ENCODE results near the gene RALGDS. TPM values are rescaled to one million over a fixed set of nuclear protein-coding genes. Genes with fewer than 3 reads are reported as not detected.
"Not testable (repeated sequence)": the region's sequence is repeated elsewhere in the genome, so short reads cannot be mapped to it uniquely, and the experiment has no call there.

RALGDS gene
- total and polyA plus RNA-seq, 2 experiments from 2014 or later: 50.4 to 58.3 TPM

DNA sequence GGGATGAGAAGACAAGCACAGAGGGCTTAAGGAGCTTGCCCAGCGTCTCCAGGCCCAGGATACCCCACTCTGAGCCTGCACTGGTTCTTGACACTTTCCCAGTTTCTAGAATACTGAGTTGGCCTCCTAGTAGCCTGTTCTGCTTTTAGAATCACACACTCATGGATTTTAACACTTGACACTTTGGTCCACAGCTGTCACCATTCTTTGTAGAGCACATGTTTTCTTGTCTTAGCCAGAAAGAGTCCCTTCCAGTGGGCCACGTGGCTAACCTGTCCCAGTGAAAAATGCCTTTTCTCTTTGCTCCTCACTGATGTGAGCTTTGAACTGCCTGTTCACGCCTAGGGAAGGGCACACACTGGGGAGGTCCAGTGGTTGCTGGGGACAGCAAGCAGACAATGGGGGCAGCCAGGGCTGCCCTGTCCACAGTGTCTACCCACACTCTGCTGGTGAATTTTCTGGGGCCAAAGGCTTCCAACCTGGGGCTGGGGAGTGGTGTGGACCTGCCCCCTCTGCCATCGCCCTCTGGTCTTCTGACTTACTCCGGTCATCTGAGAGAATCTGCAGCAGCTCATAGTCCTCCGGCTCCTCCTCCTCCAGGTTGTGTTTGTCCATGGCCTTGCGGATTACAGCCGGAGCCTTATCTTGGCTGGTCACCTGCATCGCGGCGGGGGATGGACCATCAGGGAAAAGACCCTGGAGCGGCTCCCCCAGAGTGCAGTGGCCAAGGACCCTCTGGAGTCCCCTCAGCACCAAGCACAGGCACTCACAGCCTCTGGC is 21.1 kb downstream of the RALGDS start:
- DNase-seq (ENCODE audit: low read depth in 1 of 2, low spot score in 1 of 2): no peak
- Histone ChIP-seq H3K4me3 (no peak overlapping the region), H3K36me3 (peaks cover 32% of the 10 kb centered on the region)

DNA sequence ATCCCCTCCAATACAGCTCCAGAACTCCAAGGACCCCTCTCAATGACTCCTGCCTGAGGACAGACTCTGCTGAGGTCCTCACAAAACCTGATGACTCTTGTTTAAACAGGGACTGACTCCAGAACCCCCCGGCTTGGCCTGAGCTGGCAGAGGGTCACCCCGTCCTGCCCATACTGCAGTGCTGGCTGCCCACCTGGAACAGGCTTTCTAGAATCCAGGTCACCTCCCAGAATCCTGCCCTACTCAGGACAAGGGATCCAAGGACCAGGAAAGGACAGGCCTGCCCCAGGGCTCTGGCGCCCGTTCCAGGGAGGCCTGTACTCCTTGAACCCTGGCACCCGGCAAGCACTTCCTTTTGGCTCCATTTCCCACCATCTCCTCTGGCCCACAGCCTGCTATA is 22.2 kb downstream of the RALGDS start:
- no peak for DNase-seq (ENCODE audit: low read depth in 1 of 2, low spot score in 1 of 2)
- Histone ChIP-seq H3K36me3 (peaks cover 32% of the 10 kb centered on the region), H3K27ac (no peak overlapping the region)

More for the DNA sequence above, 21.1 kb downstream of the RALGDS start:
- Histone ChIP-seq H3K27ac (no peak overlapping the region), H3K9me3 (ENCODE audit: low read depth) (no peaks in the 10 kb centered on the region), H3K4me1 (ENCODE audit: low read depth) (no peaks in the 10 kb centered on the region), H3K27me3 (no peaks in the 10 kb centered on the region)
- no peak for TF ChIP-seq CTCF (IDR thresholded peaks at IDR 0.05; ENCODE audit: low read depth, low read length)

DNA sequence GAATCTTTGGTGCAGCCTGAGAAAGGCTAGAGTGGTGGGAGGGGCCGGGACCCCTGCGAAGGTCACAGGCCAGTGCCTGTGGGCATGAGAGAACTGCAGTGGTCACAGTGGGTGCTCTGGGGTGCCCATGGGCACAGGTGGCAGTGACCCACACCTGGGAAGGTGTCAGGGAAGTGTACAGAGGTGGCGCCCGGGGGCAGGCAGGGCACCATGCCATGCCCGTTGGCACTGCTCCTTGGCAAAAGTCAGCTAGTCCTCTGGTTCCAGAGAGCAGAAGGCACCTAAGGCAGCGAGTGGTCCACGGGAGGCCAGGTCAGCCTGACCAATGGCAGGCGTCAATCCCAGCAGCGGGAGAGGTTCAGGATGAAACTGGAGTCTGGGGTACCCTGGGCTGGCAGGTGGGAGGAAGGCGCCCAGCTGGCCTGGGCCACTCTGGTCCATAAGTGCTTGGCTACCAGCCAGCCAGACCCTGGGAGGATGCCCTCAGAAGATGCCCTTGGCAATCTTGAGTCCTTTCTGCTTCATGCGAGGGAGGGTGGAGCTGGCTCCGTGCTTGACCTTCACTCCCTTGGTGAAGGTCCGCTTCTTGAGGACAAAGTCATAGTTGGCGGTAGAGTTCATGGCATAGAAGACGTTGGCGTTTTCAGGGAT is 22.8 kb downstream of the RALGDS start:
- no peaks in the 10 kb centered on the region for H3K4me1 ChIP-seq (ENCODE audit: low read depth)
- H3K27me3 ChIP-seq: no peaks in the 10 kb centered on the region
- no peak for TF ChIP-seq CTCF (IDR thresholded peaks at IDR 0.05; ENCODE audit: low read depth, low read length)
- H3K36me3 ChIP-seq: peaks cover 32% of the 10 kb centered on the region
- no peak for DNase-seq (ENCODE audit: low read depth in 1 of 2, low spot score in 1 of 2)
- no peaks in the 10 kb centered on the region for H3K9me3 ChIP-seq (ENCODE audit: low read depth)
- no peak overlapping the region for H3K4me3 ChIP-seq
- H3K27ac ChIP-seq: no peak overlapping the region

More for the DNA sequence above, 22.2 kb downstream of the RALGDS start:
- H3K9me3 ChIP-seq (ENCODE audit: low read depth): no peaks in the 10 kb centered on the region
- TF ChIP-seq CTCF (IDR thresholded peaks at IDR 0.05; ENCODE audit: low read depth, low read length): no peak
- no peaks in the 10 kb centered on the region for H3K27me3 ChIP-seq
- H3K4me3 ChIP-seq: no peak overlapping the region
- H3K4me1 ChIP-seq (ENCODE audit: low read depth): no peaks in the 10 kb centered on the region

GRCh38 chr9:133094842-133095393 is 26.1 kb downstream of the RALGDS start:
- no peak for TF ChIP-seq CTCF (IDR thresholded peaks at IDR 0.05; ENCODE audit: low read depth, low read length)
- H3K4me1 ChIP-seq (ENCODE audit: low read depth): peaks cover 6% of the 10 kb centered on the region
- peaks cover 12% of the 10 kb centered on the region for H3K36me3 ChIP-seq
- no peak for DNase-seq (ENCODE audit: low read depth in 1 of 2, low spot score in 1 of 2)
- no peaks in the 10 kb centered on the region for H3K27me3 ChIP-seq
- H3K27ac ChIP-seq: no peak overlapping the region
- H3K4me3 ChIP-seq: no peak overlapping the region
- no peaks in the 10 kb centered on the region for H3K9me3 ChIP-seq (ENCODE audit: low read depth)

DNA sequence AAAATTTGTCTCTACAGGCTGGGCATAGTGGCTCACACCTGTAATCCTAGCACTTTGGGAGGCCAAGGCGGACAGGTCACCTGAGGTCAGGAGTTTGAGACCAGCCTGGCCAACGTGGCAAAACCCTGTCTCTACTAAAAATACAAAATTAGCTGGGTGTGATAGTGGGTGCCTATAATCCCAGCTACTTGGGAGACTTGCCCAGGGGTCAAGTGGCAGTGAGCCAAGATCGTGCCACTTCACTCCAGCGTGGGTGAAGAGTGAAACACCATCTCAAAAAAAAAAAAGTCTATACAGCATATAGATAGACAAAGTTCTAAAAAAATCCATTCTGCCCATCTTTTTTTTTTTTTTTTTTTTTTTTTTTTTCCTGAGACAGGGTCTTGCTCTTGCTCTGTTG is 26.7 kb downstream of the RALGDS start:
- DNase-seq (ENCODE audit: low read depth in 1 of 2, low spot score in 1 of 2); H3K27me3 ChIP-seq; H3K9me3 ChIP-seq (ENCODE audit: low read depth); H3K27ac ChIP-seq; H3K4me1 ChIP-seq (ENCODE audit: low read depth); H3K4me3 ChIP-seq; H3K36me3 ChIP-seq: not testable (repeated sequence)

Data from cardiac muscle cell (in vitro differentiated cells and primary cell).